Measurements from ENCODE around the gene RGL1. TPM values are rescaled to one million over a fixed set of nuclear protein-coding genes. Genes with fewer than 3 reads are reported as not detected.

Gene RGL1
- total RNA-seq, 1 donor from 2014 or later, result 20.9 TPM

DNA sequence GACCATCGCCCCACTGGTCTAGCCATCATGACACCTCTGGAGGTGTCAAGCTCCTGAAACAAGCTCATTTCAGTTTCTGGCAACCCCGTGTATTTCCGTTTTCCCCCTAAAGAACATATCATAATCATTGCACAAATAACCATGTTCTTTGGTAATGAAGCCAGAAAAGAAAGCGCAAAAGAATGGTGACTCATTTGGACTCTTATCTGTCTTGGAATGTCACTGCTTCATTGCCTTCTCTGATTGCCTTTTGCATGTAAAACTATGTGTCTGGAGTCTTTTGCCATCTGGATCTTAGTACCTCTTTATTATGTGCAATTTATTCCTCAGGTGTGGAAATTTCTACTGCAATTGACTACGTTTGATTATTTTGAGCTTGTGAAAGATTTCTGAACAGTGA lies 122.1 kb downstream of the RGL1 start:
- Mint-ChIP-seq H3K4me3 (ENCODE audit: unreplicated experiment) (no peak overlapping the region), H3K4me1 (ENCODE audit: low read depth) (peaks cover 10% of the 10 kb centered on the region), H3K27ac (ENCODE audit: unreplicated experiment) (no peak overlapping the region), H3K36me3 (ENCODE audit: low read depth) (peaks cover 29% of the 10 kb centered on the region), H3K27me3 (ENCODE audit: low read depth) (no peaks in the 10 kb centered on the region), H3K9me3 (ENCODE audit: low read depth) (no peaks in the 10 kb centered on the region)
- DNase-seq (ENCODE audit: low spot score), result no peak
- TF ChIP-seq CTCF (IDR thresholded peaks at IDR 0.05), result no peak

DNA sequence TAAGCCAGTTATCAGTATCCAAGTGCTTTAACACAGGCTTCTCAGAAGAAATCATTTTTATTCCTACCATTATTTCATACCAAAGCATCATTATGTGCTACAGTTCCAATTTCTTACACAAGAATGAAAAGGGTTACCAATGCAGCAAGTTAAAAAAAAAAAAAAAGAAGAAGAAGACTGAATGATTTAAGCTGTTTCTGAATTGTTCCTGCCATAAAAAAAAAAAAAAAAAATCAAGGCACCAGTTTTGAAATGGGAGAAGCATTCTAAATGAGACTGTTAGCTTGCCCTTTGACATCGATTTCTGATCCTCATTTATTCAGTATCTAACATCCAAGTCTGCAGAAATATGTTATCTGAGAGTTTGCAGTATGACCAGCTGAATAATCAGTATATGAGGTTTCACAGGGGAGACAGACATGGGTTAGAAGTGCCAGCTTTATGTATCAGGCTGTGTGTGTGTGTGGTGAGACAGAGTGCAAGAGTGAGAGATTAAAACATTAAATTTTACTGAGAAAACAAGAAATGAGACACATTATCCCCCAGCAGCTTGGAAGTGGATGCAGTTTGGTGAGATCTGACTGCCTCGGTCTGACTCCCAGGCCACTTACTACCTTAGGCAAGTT lies 126.8 kb downstream of the RGL1 start:
- TF ChIP-seq CTCF (IDR thresholded peaks at IDR 0.05), result no peak
- no peaks in the 10 kb centered on the region for H3K27me3 Mint-ChIP-seq (ENCODE audit: low read depth)
- H3K4me1 Mint-ChIP-seq (ENCODE audit: low read depth), result peaks cover 17% of the 10 kb centered on the region
- no peak overlapping the region for H3K4me3 Mint-ChIP-seq (ENCODE audit: unreplicated experiment)
- H3K36me3 Mint-ChIP-seq (ENCODE audit: low read depth), result peaks cover 3% of the 10 kb centered on the region
- DNase-seq (ENCODE audit: low spot score), result no peak
- no peak overlapping the region for H3K27ac Mint-ChIP-seq (ENCODE audit: unreplicated experiment)
- no peaks in the 10 kb centered on the region for H3K9me3 Mint-ChIP-seq (ENCODE audit: low read depth)

DNA sequence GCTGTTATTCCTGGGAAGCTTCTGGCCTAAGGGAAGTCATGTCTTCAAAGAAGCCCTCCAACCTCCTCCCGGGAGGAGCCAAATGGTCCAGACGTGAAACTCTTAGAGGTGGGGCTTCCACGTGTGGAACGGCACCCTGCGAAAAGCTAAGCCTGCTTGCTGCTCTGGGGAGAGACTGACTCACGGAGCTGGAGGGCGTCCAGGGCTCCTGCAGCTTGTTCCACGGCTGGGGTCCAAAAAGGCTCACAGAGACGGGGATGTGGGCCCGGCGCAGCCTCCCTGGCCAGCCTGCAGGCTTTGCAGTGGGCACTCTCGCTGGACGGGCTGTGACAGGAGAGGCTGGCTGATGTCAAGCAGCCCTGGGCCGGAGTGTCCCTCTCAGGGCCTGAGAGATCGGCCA lies 127.5 kb downstream of the RGL1 start:
- TF ChIP-seq CTCF (IDR thresholded peaks at IDR 0.05), result no peak
- no peak for DNase-seq (ENCODE audit: low spot score)
- H3K4me1 Mint-ChIP-seq (ENCODE audit: low read depth), result peaks cover 17% of the 10 kb centered on the region
- no peak overlapping the region for H3K4me3 Mint-ChIP-seq (ENCODE audit: unreplicated experiment)
- no peak overlapping the region for H3K27ac Mint-ChIP-seq (ENCODE audit: unreplicated experiment)
- H3K36me3 Mint-ChIP-seq (ENCODE audit: low read depth), result peaks cover 3% of the 10 kb centered on the region
- no peaks in the 10 kb centered on the region for H3K27me3 Mint-ChIP-seq (ENCODE audit: low read depth)
- H3K9me3 Mint-ChIP-seq (ENCODE audit: low read depth), result no peaks in the 10 kb centered on the region

DNA sequence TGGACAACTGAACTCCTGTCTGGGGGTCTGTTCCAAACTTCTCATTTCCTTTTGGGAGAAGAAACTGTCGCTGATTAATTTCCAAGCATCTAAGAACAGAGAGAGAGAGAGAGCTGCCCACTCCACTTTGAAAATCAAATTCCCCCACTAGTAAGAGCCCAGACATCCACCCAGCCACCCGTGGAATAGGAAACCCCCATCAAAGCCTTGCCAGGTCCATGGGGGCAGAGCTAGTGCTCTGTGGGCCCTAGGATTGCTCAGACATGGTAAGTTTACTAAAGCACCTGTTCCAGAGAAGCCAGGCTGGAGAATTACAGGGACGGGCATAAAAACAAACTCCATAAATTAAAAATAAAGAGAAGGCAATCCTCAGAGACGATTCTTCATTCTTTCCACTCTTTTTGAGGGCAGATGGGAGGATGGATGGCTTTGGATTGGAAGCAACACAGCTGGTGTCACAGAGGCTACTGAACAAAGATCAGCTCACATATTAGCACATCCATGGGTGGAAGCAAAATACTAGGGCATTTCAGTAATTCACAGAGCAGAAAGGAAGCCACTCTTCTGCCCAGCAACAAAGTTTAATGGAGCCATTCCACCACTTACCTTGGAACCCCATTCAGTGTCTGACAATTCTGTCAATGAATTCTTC lies 128.7 kb downstream of the RGL1 start:
- Mint-ChIP-seq H3K4me3 (ENCODE audit: unreplicated experiment) (no peak overlapping the region), H3K27me3 (ENCODE audit: low read depth) (no peaks in the 10 kb centered on the region), H3K36me3 (ENCODE audit: low read depth) (peaks cover 4% of the 10 kb centered on the region), H3K27ac (ENCODE audit: unreplicated experiment) (no peak overlapping the region), H3K4me1 (ENCODE audit: low read depth) (peaks cover 17% of the 10 kb centered on the region), H3K9me3 (ENCODE audit: low read depth) (no peaks in the 10 kb centered on the region)
- TF ChIP-seq CTCF (IDR thresholded peaks at IDR 0.05), result no peak
- DNase-seq (ENCODE audit: low spot score), result no peak

DNA sequence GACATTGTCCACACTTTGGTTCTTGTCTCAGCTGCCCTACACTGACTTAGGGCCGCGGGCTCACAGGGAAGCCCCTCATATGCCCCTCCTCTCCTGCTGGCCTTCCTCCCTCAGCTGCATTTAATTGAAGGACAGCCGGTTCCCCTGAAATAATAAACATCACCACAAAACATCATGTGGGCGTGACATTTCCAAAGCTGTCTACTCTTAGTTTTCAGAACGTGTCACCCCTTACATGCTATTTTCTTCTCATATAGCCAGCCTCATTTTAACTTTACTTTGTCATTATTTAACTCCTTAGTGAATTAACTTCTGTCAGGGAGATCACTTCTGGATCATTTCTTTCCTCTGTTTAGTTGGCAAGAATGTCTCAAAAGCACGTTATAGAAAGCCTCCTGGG lies 129.4 kb downstream of the RGL1 start:
- H3K27ac Mint-ChIP-seq (ENCODE audit: unreplicated experiment), result no peak overlapping the region

More for the DNA sequence above, 129.4 kb downstream of the RGL1 start:
- Mint-ChIP-seq H3K9me3 (ENCODE audit: low read depth) (no peaks in the 10 kb centered on the region), H3K4me3 (ENCODE audit: unreplicated experiment) (no peak overlapping the region), H3K27me3 (ENCODE audit: low read depth) (no peaks in the 10 kb centered on the region), H3K36me3 (ENCODE audit: low read depth) (peaks cover 4% of the 10 kb centered on the region), H3K4me1 (ENCODE audit: low read depth) (peaks cover 17% of the 10 kb centered on the region)
- no peak for DNase-seq (ENCODE audit: low spot score)
- TF ChIP-seq CTCF (IDR thresholded peaks at IDR 0.05), result no peak

Data from chondrocyte (in vitro differentiated cells).